Right kidney (tissue), 1 donor: ENCODE data around the gene MBOAT1.

Experiments
- DNase-seq: peaks from one replicate; pipeline ENCODE4 v3.0.0-alpha.2; 2016

MBOAT1 gene

GRCh38 chr6:20135677-20136268, 76.5 kb downstream of the MBOAT1 start:
- DNase-seq, result no peak

GRCh38 chr6:20134613-20135012, 77.7 kb downstream of the MBOAT1 start:
- no peak for DNase-seq

- DNase-seq, result no peak
Measured at GRCh38 chr6:20129290-20130088, 82.8 kb downstream of the MBOAT1 start.

- no peak for DNase-seq
Measured at GRCh38 chr6:20128018-20128417, 84.3 kb downstream of the MBOAT1 start.

DNA sequence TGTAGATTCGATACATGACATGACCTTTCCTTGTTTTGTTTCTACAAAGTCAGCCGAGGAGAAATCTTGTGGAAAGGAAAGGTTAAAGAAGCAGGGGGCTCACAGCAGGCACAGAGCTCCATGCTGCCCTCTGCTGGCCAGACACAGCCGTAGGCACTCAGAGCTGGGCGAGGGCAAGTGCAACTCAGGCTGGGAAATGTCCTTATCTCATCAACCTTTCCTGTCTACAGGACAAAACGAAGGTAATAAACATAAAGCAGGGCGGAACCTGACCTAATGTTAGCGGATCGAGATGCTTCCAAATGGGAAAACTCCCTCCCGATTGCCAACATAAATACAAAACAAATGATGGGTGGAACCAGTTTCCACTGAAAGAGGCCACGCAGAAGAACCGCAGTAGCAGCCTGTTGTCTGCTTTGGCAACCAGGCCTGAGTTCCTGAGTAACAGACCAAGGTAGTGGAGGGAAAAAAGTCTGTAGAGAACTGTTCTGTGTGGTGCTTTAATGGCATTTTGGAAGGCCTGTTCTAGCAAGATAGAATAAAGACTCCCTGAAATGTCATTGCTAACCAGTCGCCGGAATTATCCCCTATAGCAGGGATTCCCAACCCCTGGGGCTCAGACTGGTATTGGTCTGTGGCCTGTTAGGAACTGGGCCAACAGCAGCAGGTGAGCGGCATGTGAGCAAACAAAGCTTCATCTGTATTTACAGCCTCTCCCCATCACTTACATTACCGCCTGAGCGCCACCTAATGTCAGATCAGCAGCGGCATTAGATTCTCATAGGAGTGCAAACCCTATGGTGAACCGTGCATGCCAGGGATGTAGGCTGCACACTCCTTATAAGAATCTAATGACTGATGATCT, 85.2 kb downstream of the MBOAT1 start:
- peak; percentile 52 for DNase-seq

- no peak for DNase-seq
Measured at GRCh38 chr6:20126102-20126752, 86.0 kb downstream of the MBOAT1 start.

GRCh38 chr6:20124545-20124944, 87.7 kb downstream of the MBOAT1 start:
- DNase-seq, result no peak

- DNase-seq, result peak; percentile 48
Measured at GRCh38 chr6:20119485-20119884, 92.8 kb downstream of the MBOAT1 start.

DNA sequence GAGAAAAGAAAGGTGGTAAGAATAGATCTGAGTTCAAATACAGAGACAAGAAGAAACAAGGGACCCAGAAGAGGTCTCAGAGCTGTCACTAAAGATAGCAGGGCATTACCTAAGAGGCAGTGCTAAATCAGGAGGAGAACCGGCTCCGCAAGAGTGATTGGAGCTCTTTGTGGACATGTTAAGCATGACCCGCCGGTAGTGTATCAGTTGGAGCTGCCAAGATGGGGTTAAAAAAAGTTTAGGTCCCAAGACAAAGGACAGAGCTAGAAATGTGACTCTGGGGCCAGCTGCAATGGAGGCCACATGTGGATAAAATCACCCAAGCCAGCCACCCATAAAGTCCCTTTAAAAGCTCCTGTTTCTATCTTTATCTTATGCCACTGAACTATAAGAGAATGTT, 93.4 kb downstream of the MBOAT1 start:
- DNase-seq, result no peak

GRCh38 chr6:20117474-20117873, 94.8 kb downstream of the MBOAT1 start:
- DNase-seq, result no peak

DNA sequence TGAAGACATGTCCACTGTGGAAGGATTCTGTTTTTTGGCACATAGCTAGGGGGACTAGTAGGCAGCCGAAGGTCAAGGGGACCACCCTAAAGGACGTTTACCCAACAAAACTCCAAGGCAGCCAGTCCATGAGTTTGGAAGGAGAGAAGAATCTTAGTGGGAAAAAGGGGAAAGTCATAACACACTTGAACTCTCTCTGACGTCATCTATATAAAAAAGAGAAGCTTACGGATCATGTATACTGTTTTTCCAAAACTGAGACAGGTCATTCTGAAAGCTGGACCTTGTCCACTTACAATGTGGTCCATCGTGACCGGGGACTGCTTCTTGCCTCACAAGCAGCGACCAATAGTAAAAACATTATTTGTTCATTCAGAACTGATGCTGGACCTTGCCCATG, 95.5 kb downstream of the MBOAT1 start:
- DNase-seq, result no peak

GRCh38 chr6:20115246-20115980, 96.9 kb downstream of the MBOAT1 start:
- no peak for DNase-seq

DNA sequence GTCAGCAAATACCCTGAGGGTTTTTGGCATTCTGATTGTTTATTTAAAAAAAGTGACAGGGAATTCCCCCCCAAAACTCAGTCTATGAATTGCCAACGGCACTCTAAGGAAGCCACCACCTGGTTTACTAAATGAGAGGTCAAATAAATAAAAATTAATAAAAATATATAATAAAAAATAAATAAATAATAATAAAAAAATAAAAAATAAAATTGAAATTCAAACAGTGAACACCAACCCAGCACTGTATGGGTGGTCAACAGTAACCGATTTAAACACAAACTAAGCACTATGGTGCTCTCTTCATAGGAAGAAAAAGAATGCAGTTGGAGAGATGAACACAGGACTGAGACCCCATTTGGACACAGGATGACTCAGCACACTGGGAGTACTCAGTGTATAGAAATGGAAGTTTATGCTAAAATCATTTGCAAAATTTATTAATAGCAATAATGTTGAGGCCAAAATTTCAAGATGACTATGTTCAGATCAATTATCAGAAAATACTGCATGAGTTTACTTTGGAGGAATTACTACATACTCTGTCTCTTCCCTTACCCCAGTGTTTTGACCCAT, 98.5 kb downstream of the MBOAT1 start:
- no peak for DNase-seq

DNA sequence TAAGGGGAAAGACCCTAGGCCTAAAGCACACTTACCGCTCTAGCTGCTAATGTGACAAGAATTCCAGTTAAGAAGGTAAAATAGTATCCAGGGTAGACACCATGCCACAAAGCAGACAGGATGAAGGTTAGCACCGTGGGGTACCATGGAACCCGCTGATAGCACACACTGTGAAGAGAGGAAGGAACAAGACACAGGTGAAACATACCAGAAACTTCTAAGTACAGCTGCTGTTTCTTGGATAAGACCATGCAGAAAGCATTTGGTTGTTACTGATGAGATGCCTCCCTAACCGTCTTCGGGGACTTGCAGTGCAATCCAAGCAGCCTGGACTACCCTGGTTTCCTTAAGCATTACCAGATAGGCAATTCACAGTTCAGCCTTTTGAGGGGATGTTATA, 99.4 kb downstream of the MBOAT1 start:
- DNase-seq, result no peak

DNA sequence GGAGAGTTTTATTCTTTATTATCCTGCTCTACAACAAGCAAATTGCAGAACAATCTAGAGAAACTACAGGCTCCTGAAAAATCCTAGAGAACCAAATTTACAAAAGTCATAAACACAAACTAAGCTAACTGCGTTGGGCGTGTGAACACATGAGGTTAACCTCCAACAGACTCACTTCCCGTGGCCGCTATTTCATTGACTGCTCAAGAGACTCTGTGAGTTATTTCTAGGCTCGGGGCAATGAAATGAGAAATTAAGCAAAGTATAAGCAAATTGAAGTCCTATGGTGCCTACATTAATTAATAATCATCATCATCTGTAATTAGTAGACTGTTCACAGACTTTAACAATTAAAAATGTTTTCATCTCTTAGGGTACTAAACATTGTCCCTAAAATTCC, 100.0 kb downstream of the MBOAT1 start:
- DNase-seq, result no peak

- no peak for DNase-seq
Measured at GRCh38 chr6:20110478-20110877, 101.8 kb downstream of the MBOAT1 start.

DNA sequence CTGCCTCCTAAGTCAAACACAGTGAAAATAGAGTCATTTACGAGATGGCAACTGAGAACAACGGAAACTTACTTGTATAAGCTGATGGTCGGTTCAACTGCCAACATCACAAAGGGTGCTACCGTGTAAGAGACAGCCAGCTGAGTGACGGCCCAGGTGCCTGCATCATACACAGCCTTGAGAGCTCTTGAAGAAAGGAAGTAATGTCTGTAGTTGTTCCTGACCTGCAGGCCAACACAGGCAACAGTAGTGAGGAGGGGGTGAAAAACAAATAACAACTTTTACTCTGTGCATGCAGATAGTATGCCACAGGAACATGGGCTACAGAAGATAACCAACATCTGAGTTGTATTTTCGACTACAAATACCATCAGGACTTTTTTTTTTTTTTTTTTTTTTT, 102.7 kb downstream of the MBOAT1 start:
- DNase-seq, result no peak

GRCh38 chr6:20105838-20106237, 106.4 kb downstream of the MBOAT1 start:
- no peak for DNase-seq

DNA sequence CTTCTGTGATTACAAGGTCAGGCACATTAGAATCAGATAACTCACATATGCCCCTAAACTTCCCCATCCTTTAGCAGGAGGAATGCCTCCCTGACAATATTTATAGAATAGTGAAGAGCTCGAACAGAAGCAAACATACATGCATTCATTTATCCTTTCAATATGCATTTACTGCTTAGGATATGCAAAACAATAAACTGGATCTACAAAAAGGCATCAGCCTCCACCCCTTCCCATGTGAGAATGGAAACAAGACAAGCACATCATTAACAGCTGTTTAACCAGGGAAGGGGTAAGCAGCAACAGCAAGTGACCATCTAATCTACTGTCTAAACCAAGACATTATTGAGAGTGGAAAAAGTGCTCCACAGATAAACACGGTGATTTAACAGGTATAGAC, 107.6 kb downstream of the MBOAT1 start:
- DNase-seq, result no peak

GRCh38 chr6:20102397-20103073, 109.7 kb downstream of the MBOAT1 start:
- DNase-seq, result no peak

DNA sequence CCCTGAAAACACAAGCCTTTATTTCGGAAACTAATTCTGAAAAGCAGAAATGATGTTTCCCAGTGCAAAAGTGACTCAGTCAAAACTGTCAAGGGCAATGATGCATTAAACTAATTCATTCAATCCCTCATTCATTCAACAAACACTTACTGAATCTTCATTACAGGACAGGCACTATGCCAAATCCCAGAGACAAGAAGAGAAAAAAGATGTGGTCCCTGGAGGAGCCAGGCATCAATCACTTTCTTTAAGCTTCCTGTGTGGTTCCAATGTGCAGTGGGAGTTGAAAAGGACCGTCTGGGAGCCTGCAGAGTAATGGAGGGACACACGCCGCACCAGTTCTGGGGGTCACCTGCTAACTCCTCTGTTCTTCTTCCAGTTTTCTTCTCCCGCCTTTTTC, 113.1 kb downstream of the MBOAT1 start:
- DNase-seq, result no peak
